D721Med (cell line): ENCODE measurements around the gene LRRC1.

Experiments used
- DNase-seq: peaks from one replicate; pipeline ENCODE4 v3.0.0; 2011; ENCODE audit warnings: low spot score; ENCODE audit not compliant: insufficient read length
- FAIRE-seq: peaks from 2 replicates; lab custom pipeline; 2011; peaks lifted over from hg19 to GRCh38; lab: Jason Lieb, UNC
- CTCF ChIP-seq: IDR thresholded peaks from 2 replicates; pipeline ENCODE4 v1.5.1; 2012; ENCODE audit warnings: mild to moderate bottlenecking, control low read depth; ENCODE audit not compliant: insufficient read depth; ENCODE audit errors: missing control alignments

LRRC1 gene

DNA sequence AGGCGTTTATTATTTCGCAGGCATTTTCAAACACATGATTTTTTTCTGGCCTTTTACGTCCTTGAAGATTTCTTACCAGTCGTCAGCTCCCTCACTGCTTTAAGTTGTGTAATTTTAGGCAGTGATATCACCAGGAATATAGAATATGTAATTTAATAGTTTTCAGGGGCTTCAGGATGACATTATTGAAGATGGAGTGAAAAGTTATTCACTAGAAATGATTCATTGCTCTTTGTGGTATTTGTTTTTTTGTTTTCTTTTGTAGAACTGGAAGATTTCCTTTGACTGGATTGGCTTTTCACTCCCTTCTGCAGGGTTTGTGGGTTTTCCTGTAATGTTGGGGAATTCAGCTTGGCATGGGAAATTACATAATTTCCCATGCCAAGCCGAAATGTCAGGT, 2.0 kb downstream of the LRRC1 start:
- DNase-seq, result no peak
- FAIRE-seq, result no peak
- no peak for TF ChIP-seq CTCF

GRCh38 chr6:53797304-53797703, 2.5 kb downstream of the LRRC1 start:
- DNase-seq, result no peak
- FAIRE-seq, result no peak
- TF ChIP-seq CTCF, result no peak

- DNase-seq (no peak), FAIRE-seq (no peak)
- TF ChIP-seq CTCF, result no peak
Measured at GRCh38 chr6:53799340-53799739, 4.5 kb downstream of the LRRC1 start.

DNA sequence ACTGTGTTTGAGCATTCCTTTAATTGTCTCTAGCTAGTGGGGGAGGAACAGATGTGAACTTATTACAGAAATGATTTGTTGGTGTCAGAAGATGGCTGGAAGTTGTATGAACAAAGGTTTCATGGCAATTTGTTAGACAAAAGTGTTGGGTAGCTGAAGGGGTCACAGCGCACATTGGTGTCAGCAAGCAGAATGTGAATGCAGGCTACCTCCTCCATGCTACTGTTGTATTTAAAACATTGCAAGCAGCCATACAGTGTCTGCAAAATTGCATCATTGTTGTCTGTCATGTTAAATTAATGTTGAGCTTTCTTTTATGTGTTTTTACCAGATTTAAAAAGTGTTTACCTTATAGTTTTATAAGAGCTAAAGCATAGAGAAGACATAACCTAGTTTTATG, 6.2 kb downstream of the LRRC1 start:
- FAIRE-seq (no peak), DNase-seq (no peak)

DNA sequence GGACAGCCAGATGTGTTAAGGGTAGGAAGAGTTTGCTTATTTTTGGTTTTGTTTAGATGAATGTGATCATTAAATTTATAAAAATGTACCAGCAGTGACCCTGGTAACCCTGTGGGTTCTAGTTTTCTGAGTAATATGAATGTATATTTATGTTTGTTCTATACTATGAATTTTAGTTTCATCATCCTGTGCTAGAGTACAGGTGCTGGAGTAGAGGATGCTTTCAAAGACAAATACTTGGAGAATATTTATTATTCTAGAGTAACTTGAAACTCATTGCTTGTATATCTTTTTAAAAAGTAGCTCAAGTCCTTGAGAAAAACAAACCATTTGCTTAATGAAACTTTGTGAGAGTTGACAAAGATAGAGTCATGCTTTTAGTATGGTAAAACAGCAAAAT, 7.8 kb downstream of the LRRC1 start:
- DNase-seq, result no peak
- TF ChIP-seq CTCF, result no peak
- no peak for FAIRE-seq

More for the DNA sequence above, 6.2 kb downstream of the LRRC1 start:
- no peak for TF ChIP-seq CTCF

DNA sequence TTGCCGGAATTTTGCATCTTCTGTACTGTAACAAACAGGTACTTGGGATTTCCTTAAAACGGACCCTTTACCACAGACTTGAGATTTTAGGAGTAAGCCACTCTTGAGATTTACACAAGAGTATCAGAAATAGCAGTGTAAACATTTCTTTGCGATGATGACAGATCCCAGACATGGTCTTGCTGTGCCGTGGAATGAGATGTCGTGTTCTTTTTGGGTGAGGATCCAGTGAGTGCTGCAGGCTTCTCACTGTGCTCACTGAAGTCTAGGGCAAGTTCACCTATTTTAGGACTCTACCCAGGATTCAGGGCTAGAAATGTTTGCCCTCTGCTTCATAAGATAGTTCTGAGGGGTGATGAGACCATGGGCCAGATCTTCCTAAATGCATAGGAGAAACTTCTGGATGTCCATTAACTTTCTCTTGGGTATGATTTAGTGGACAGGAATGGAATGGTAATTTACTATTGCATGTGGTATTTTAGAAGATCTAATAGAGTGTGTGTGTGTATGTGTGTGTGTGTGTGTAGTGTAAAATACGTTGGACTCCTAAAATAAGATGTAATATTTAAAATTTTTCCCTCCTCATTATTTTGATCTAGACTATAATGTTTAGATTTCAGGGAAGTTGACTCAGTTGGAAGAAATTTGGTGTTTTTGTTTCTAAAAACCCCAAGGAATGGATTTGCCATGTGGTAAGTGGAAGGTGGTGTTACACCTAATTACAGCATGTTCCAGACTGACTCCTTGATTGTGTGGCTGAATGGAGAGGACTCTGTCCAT, 8.5 kb downstream of the LRRC1 start:
- no peak for TF ChIP-seq CTCF
- FAIRE-seq (no peak), DNase-seq (no peak)

- no peak for FAIRE-seq
- TF ChIP-seq CTCF, result no peak
- no peak for DNase-seq
Measured at GRCh38 chr6:53805016-53805415, 10.2 kb downstream of the LRRC1 start.
